HCT116 (cell line): ENCODE measurements around the gene PTGS1.

Experiments used
- SP1 ChIP-seq: IDR thresholded peaks from 2 replicates; pipeline ENCODE4 v1.6.1; 2012; ENCODE audit warnings: low read depth
- TF ChIP-seq, protein P1 (sequence below), 3 experiments: fragments of 200-600 bp in 1 of 3; sonication (generic) in 1 of 3; IDR thresholded peaks in 2 of 3; conservative IDR thresholded peaks in 1 of 3; 2 replicates each; pipeline ENCODE4 v1.5.1; 2012 to 2017; ENCODE audit warnings: low read depth in 2 of 3, low read length in 2 of 3, antibody characterized with exemption in 1 of 3, borderline replicate concordance in 1 of 3, control low read depth in 1 of 3, mild to moderate bottlenecking in 1 of 3, mixed read lengths in 1 of 3, mixed run types in 1 of 3, moderate library complexity in 1 of 3; ENCODE audit not compliant: insufficient read depth in 1 of 3

GRCh38 chr9:122370869-122371755 lies at the start of gene PTGS1:
- TF ChIP-seq, protein P1, sequence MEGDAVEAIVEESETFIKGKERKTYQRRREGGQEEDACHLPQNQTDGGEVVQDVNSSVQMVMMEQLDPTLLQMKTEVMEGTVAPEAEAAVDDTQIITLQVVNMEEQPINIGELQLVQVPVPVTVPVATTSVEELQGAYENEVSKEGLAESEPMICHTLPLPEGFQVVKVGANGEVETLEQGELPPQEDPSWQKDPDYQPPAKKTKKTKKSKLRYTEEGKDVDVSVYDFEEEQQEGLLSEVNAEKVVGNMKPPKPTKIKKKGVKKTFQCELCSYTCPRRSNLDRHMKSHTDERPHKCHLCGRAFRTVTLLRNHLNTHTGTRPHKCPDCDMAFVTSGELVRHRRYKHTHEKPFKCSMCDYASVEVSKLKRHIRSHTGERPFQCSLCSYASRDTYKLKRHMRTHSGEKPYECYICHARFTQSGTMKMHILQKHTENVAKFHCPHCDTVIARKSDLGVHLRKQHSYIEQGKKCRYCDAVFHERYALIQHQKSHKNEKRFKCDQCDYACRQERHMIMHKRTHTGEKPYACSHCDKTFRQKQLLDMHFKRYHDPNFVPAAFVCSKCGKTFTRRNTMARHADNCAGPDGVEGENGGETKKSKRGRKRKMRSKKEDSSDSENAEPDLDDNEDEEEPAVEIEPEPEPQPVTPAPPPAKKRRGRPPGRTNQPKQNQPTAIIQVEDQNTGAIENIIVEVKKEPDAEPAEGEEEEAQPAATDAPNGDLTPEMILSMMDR (IDR thresholded peaks at IDR 0.05 in 2 of 3, conservative IDR thresholded peaks at IDR 0.05 in 1 of 3; ENCODE audit: borderline replicate concordance in 1 of 3, insufficient read depth in 1 of 3, low read depth in 2 of 3, low read length in 2 of 3): no peak
- no peak for TF ChIP-seq SP1
